T-helper 2 cell (primary cell): ENCODE results near the gene RDH12.

ENCODE experiments used
- DNase-seq, 5 experiments: peaks; one replicate each; pipeline versions ENCODE4 v3.0.0 to v3.0.0-alpha.2; 2012 to 2022

Gene RDH12

DNA sequence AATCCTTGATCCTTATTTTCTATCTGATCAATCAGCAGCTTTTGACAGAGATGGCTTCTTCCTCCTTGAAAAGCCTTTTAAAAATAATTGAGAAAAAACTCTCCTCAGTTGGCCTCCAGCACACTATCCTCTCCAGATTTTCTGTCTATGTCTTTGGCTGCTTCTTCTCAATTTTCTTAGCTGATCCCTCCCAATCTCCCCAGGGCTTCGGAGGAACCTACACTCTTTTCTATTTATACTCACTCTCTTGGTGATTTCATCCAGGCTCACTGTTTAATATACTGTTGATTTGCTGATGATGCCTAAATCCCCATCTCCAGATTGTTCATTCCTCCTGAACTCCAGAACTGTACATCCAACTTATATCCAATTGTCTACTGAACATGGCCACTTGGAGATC, 54.8 kb downstream of the RDH12 start:
- DNase-seq: no peak

DNA sequence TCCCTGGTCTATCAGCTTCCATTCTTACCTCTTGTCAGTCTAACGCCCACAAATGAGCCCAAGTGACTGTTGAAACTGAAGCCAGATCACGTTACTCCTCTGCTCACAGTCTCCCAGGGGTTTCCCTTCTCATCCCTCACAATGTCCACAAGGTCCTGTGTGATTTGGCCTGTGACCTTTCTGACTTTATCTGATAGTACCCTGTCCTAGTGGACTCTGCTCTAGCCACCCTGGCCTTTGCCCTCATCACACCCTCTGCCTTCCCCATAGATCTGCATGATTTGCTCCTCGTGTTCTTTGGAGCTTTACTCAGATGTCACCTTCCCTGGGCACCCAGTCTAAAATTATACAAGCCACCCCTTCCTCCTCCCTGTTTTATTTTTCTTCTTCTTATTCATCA, 55.5 kb downstream of the RDH12 start:
- no peak for DNase-seq

DNA sequence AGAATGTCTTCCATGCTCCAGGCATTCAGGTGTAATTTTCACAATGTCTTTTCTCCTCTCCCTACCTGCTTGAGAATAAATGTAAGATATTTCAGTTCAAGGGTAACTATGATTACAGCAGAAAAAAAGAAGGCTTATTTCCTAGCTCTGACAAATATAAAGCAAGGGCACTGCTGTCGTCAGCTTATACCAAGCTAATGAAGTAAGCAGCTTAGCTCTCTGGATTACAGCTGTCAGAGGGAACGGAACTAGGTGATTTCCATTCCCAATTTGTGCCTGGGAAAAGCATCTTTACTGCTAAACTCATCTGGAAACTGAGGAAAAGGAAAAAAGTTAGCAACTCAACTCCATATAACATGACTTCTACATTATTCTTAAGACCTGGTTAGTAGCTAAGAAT, 58.2 kb downstream of the RDH12 start:
- no peak for DNase-seq

DNA sequence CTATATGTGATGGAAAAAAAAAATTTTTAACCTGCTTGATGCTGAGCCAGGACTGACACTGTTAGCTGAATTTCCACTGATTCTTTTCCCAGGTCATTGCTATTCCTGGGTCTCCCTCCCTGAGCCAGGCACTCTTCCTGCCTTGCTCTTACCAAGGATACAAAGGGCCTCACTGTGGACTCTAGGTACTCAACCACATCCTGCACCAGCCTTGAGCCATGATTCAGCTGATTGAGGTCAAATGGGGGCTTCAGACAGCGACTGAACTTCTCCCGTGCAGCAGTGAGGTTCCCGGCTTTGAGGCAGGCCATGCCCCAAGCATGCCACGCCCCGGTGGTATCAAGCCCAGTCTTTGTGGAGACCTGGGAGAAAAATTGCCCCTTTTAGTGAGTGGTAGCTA, 60.4 kb downstream of the RDH12 start:
- DNase-seq: no peak

DNA sequence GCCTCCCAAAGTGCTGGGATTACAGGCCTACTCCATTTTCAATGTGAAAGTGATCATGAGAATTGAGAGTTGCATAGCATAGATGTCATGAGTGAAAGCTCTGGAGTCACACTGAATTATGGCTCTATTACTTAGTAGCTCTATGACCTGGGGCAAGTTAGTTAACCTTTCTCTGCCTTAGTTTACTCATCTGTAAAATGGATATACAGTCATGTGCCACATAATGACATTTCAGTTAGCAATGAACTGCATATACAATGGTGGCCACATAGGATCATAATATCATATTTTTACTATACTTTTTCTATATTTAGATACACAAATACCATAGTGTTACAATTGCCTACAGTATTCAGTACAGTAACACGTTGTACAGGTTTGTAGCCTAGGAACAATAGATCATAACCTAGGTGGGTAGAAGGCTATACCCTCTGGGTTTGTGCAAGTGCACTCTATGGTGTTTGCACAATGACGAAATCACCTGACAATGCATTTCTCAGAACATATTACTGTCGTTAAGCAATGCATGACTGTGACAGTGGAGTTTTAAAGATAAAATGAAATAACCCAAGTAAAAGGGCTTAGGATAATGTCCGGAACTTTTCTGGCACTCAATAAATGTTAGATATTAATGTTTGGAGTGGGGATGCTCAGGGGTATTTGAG, 61.6 kb downstream of the RDH12 start:
- DNase-seq: no peak

DNA sequence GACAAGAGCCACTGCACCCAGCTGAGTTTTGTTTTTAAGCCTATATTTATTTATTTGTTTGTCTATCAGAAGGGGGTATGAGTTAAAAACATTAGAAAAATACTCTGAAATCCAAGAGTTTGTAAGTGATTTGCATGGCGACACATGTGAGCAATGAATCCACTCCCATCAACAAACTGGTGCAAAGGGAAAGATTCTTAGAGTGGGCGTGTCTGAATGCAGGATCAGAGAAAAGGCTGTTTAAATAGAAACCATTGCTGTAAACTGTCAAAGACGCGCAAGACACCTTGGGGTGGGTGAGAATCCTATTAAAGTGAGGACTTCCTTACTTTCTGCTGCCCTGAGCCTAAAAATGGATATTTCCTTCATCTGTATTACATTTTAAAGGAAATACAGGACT, 62.8 kb downstream of the RDH12 start:
- no peak for DNase-seq

DNA sequence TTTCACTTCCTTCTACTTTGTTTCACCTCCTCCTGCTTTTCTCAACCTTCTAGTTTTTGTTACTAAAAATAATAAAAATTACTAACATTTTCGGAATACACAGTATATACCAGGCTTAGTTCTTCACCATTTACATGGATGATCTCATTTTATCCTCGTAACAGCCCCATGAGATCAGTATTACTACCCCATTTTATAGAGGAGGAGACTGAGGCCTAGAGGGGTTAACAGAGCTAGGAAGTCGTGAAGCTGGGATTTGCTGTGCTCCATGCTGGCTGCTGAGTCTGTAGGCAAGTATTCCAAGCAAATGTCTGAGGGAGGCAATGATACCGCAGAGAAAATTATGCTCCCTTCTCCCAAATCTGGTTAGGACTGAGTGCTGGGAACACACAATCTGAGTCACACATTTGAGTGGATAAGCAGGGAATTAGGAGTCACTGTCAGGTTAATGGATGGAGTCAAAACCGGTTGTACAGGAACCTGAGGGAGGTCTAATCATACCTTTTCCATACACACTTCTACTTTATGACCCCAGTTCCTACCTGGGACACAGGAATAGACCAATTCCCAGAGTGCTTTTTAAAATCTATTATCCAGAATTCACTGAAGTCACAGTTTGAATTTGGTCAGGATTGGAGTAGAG, 63.6 kb downstream of the RDH12 start:
- DNase-seq: no peak

DNA sequence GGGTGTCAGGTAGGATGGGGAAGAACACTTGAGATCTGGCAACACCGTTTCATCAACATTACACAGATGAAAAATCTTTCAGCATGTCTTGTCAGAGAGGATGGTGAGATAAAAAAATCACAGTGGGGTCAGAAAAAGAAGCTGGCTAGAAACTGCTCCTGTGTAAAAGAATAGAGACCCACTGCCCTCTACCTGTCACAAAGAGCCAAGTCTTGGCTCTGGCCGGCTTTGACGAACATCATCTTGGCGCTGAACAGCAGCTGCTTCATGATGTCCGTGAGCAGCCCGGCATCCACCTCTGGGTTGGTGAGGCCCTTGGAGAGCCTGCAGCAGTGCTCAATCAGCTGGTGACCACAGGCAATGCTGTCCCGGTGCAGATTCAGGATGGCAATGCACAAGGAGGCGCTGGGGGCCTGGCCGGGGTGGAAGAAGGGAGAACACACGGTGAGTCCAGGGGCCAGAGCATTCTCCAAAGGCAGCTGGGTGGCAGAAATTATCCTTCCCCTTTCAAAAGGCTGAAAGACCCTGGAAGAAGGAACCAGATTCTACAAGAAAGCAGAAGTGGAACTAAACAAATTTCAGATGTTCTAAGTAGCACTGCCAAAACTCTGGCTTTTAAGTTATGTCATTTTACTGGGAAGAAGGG, 64.5 kb downstream of the RDH12 start:
- DNase-seq: no peak

DNA sequence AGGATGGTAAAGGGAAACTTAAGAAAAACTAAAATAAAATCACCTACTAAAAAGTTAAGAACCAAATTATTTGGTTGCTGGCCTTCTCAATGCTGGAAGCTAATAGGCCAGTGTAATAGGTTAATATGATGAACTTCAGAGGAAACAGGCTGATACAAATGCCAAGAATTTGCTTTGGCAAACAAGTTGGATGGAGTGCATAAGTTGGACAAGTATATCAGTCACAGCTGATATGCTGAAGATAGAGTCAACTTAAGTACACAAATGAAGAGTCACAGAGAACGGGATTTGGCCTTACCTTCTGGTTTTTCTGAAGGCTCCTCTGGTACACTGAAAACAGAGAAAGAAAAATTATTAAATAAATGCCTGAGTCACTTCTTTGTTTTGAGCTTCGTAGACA, 66.5 kb downstream of the RDH12 start:
- DNase-seq: no peak

DNA sequence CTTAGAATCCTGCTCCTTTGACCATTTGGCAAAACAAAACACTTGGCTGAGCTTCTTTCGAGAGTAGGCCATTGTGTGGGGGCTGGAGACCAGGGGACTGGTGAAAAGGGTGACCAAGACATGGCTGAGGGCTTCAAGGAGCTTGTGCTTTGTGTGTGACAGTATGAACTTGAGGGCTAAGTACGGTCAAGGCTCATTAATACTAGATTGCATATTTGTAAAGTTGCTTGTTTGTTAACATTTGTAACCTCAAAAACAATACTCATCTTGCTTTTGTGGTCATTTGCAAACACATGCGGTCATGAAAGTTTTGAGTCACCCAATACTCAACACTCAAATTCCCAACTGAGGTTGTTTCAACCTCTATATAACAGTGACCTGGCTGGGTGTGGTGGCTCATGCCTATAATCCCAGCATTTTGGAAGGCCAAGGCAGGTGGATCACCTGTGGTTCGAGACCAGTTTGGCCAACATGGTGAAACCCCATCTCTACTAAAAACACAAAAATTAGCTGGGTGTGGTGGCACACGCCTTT, 72.2 kb downstream of the RDH12 start:
- no peak for DNase-seq

DNA sequence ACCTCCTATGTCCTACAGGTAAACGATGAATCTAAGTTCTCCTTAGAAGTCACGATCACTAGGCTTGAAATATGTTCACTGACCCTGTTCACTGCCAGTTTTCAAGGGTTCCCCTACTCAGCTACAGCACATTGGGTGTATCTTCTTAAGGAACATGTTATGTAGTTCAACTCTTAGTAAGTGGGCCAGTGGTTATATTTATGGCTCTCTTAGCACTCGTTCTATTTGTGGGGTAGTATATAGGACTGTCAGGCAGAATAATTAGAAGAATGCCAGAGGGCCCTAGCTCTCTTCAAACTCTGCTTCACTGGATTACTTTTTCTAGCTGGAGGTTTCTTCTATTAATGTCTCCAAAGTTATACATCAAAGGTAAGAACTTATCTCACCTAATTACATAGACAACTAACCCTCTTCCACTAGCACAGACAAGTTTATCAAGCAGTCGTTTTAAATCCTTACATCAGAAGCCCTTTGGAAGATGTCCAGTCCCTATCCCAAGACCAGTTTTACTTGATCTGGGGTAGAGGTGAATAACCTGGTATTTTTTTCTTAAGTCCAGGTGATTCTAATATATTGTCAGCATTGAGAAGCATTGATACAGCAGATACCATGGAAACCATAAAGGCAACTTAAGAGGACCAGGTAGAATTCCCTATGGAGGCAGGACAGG, 75.1 kb downstream of the RDH12 start:
- no peak for DNase-seq

DNA sequence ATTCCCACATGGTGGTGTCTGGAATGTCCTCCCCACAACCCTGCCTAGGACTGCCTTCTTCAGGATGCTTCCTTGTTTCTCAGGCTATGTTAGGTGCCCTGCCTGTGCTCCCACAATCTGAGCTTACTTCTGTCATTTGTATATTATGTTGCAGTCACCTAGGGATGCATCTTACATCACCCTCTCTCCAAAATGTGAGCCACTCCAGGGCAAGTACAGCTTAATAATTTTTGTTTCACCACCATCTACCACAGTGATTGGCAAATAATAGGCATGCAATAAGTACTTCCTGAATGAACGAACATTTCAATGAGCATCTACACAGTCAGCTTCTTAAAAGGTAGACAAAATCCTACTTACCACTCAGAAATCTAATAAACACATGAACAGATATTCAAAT, 77.1 kb downstream of the RDH12 start:
- DNase-seq: no peak

DNA sequence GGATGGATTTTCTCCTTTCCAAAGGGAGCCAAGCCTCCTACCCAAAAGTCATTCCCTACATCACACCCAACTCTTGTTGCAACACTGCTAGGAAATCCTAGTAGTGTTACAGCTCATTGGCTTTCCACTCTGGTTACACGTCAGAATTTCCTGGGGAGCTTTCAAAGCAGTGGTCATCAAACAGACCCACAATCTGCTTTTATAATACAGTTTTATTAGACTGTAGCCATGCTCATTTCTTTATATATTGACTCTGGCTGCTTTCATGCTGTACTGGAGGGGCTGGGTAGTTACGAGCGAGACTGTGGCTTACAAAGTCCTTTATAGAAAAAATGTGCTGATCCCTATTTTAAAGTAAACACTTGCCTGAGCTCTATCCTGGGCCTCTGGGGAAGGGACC, 80.4 kb downstream of the RDH12 start:
- DNase-seq: no peak
